Measurements from ENCODE around the gene DSTYK. TPM values are rescaled to one million over a fixed set of nuclear protein-coding genes. Genes with fewer than 3 reads are reported as not detected.

DSTYK gene
- total RNA-seq, 1 experiment from 2014 or later = 8.4 TPM

DNA sequence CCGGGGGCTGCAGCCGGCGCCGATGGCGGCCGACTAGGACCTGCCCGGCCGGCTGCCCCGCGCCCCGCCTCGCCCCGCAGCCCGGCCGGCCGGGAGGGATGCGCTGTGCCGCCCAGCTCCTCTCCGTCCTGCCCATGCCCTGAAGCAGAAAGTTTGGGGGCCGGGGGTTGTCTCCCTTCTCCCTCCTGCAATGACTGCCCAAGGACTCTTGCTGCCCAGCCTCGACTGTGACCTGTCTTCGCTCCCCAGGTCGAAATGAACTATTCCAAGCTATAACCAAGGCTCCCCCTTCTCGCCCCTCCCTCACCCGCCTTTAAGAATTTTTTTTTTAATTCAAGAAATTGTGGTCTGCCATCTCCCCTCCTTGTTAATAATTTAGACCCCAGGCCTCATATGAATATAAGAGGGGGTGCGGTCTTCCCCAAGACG, 16.6 kb upstream of the DSTYK start:
- intact Hi-C loops (cut with micrococcal nuclease) = loop anchor here (2.0 to 5.0 kb wide), 2 partner anchors 17 to 51 kb away; partner anchors contain the start of gene DSTYK
- H2AFZ ChIP-seq (ENCODE audit: low read length) = peak overlapping the region; percentile 90
- H3K9me2 ChIP-seq (replicated peaks; ENCODE audit: low read length) = no peaks in the 10 kb centered on the region
- TF ChIP-seq EZH2 (IDR thresholded peaks at IDR 0.05; ENCODE audit: low read length, unreplicated experiment) (no peak), EZH2phosphoT487 (IDR thresholded peaks at IDR 0.05; ENCODE audit: borderline replicate concordance, low read length) (no peak)
- TF ChIP-seq, protein P1, sequence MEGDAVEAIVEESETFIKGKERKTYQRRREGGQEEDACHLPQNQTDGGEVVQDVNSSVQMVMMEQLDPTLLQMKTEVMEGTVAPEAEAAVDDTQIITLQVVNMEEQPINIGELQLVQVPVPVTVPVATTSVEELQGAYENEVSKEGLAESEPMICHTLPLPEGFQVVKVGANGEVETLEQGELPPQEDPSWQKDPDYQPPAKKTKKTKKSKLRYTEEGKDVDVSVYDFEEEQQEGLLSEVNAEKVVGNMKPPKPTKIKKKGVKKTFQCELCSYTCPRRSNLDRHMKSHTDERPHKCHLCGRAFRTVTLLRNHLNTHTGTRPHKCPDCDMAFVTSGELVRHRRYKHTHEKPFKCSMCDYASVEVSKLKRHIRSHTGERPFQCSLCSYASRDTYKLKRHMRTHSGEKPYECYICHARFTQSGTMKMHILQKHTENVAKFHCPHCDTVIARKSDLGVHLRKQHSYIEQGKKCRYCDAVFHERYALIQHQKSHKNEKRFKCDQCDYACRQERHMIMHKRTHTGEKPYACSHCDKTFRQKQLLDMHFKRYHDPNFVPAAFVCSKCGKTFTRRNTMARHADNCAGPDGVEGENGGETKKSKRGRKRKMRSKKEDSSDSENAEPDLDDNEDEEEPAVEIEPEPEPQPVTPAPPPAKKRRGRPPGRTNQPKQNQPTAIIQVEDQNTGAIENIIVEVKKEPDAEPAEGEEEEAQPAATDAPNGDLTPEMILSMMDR (conservative IDR thresholded peaks at IDR 0.05; ENCODE audit: low read depth, low read length) = no peak
- DNase-seq = no peak
- peak overlapping the region; percentile 99 for H3K4me2 ChIP-seq (ENCODE audit: low read length)
- no peaks in the 10 kb centered on the region for H3K9me3 ChIP-seq (ENCODE audit: low read length)
- ChIA-PET POLR2A (ENCODE audit: unreplicated experiment) (no interaction called here), CTCF (interaction anchor here (0.6 to 3.0 kb wide), 6 partner anchors 29 to 421 kb away, joined by 4 to 22 read pairs (median 10); no protein-coding TSS in a partner anchor)
- H3K4me1 ChIP-seq (ENCODE audit: insufficient read depth, low read length) = peaks cover 19% of the 10 kb centered on the region
- H3K79me2 ChIP-seq (ENCODE audit: low read length) = no peaks in the 10 kb centered on the region
- no peaks in the 10 kb centered on the region for H3F3A ChIP-seq (ENCODE audit: low read length, unreplicated experiment)
- H3K27ac ChIP-seq (ENCODE audit: low read length) = no peak overlapping the region
- H3K36me3 ChIP-seq (ENCODE audit: low read depth, low read length) = no peaks in the 10 kb centered on the region
- peak; percentile 45 for ATAC-seq
- no TSS peak for BruUV-seq (replicated peaks)
- H3K27me3 ChIP-seq (ENCODE audit: low read length) = no peaks in the 10 kb centered on the region
- H3K9ac ChIP-seq (ENCODE audit: low read length) = no peak overlapping the region
- H3K4me3 ChIP-seq (ENCODE audit: low read length) = peak overlapping the region; percentile 81
- H4K20me1 ChIP-seq (ENCODE audit: low read length) = no peaks in the 10 kb centered on the region

DNA sequence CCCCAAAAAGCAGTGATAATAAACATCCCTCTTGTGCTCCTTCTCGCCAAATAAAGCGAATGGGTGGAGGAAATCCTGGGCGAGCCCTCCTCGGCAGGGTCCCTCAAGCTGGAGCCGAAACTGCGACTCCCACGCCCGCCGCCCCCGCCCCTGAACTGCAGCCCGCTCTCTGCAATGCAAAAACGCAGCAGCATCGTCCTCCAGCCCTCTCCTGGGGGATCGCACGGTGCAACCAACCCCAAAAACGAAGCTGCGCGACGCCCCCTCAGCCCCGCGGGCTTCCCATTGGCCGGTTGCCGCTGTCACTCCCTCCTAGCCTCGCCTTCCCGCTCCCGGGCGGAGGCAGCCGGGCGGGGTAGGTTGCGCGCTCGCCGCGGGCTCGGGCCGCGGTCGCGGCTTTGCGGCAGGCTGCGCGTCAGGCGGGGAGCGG, 16.1 kb upstream of the DSTYK start, which contains the start of gene TMCC2:
Gene TMCC2, plus strand, starts transcription at position 363 of the 430 bp plus-strand sequence. CDS start 619 bp downstream, outside the sequence.
- Histone ChIP-seq H3F3A (ENCODE audit: low read length, unreplicated experiment) (no peaks in the 10 kb centered on the region), H3K9me2 (replicated peaks; ENCODE audit: low read length) (no peaks in the 10 kb centered on the region), H3K79me2 (ENCODE audit: low read length) (no peaks in the 10 kb centered on the region), H3K27me3 (ENCODE audit: low read length) (no peaks in the 10 kb centered on the region), H3K4me1 (ENCODE audit: insufficient read depth, low read length) (peaks cover 19% of the 10 kb centered on the region), H3K9me3 (ENCODE audit: low read length) (no peaks in the 10 kb centered on the region), H3K4me2 (ENCODE audit: low read length) (peak within 1 kb of the TSS; percentile 99), H3K27ac (ENCODE audit: low read length) (no peak within 1 kb of the TSS), H3K4me3 (ENCODE audit: low read length) (peak within 1 kb of the TSS; percentile 81), H4K20me1 (ENCODE audit: low read length) (no peaks in the 10 kb centered on the region), H3K36me3 (ENCODE audit: low read depth, low read length) (no peaks in the 10 kb centered on the region), H2AFZ (ENCODE audit: low read length) (peak within 1 kb of the TSS; percentile 92), H3K9ac (ENCODE audit: low read length) (peak within 1 kb of the TSS; percentile 41)
- ATAC-seq = peak; percentile 82
- DNase-seq = peak; percentile 92
- TF ChIP-seq, protein P1 (conservative IDR thresholded peaks at IDR 0.05; ENCODE audit: low read depth, low read length) = no peak
- TF ChIP-seq EZH2 (IDR thresholded peaks at IDR 0.05; ENCODE audit: low read length, unreplicated experiment) = no peak
- no peak for TF ChIP-seq EZH2phosphoT487 (IDR thresholded peaks at IDR 0.05; ENCODE audit: borderline replicate concordance, low read length)
- POLR2A ChIA-PET (ENCODE audit: unreplicated experiment) = interaction anchor here (0.6 kb wide), 1 partner anchor 19 kb away, joined by 3 read pairs; no protein-coding TSS in a partner anchor
- CTCF ChIA-PET = interaction anchor here (0.5 to 3.0 kb wide), 5 partner anchors 30 to 420 kb away, joined by 3 to 22 read pairs (median 7); no protein-coding TSS in a partner anchor
- intact Hi-C loops (cut with micrococcal nuclease) = loop anchor here (1.0 to 5.0 kb wide), 3 partner anchors 17 to 105 kb away; partner anchors contain the start of gene DSTYK
- no TSS peak for BruUV-seq (replicated peaks)

Data from PC-3 (cell line).